Fibroblast of the aortic adventitia (primary cell): Measurements from ENCODE around the gene PARD3B. TPM values are rescaled to one million over a fixed set of nuclear protein-coding genes. Genes with fewer than 3 reads are reported as not detected.
A peak's percentile ranks its signal among the peaks of the same experiment; 100 is the strongest.

Experiments used
- DNase-seq: peaks from one replicate; pipeline ENCODE4 v3.0.0-alpha.2; 2010; ENCODE audit warnings: low read depth
- H3K4me3 ChIP-seq: 2 replicates; pipeline ENCODE4 v1.5.1; 2011; ENCODE audit warnings: low read depth, mild to moderate bottlenecking, control low read depth, low read length, moderate library complexity
- total RNA-seq: library from RNA; depleted of rRNA; stranded (reverse); fragments of >200 nt; gene quantifications from 2 replicates; pipeline ENCODE4 v1.2.3, GENCODE V29; 2012; ENCODE audit warnings: low replicate concordance
- TF ChIP-seq, protein P1 (sequence below): IDR thresholded peaks from 2 replicates; pipeline ENCODE4 v1.5.1; 2011; ENCODE audit warnings: mild to moderate bottlenecking, low read length, control low read depth, inconsistent platforms; ENCODE audit not compliant: insufficient read depth

Gene PARD3B
- total RNA-seq, 1 donor = 15.9 TPM

DNA sequence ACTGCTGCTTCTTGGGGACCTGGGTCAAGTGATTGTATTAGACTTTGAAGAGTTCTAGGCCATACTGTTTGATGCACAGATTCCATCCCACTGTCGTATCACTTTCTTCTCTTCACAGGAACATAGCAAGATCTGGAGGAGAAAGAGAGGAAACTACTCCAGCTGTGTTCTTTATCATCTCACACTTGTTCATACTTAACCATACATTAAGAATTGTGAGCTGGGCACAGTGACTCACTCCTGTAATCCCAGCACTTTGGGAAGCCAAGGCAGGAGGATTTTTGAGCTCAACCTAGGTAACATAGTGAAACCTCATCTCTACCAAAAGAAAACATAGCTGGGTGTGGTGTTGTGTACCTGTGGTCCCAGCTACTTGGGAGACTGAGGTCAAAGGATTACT is 111.7 kb downstream of the PARD3B start:
- DNase-seq = no peak
- no peak overlapping the region for H3K4me3 ChIP-seq
- TF ChIP-seq, protein P1, sequence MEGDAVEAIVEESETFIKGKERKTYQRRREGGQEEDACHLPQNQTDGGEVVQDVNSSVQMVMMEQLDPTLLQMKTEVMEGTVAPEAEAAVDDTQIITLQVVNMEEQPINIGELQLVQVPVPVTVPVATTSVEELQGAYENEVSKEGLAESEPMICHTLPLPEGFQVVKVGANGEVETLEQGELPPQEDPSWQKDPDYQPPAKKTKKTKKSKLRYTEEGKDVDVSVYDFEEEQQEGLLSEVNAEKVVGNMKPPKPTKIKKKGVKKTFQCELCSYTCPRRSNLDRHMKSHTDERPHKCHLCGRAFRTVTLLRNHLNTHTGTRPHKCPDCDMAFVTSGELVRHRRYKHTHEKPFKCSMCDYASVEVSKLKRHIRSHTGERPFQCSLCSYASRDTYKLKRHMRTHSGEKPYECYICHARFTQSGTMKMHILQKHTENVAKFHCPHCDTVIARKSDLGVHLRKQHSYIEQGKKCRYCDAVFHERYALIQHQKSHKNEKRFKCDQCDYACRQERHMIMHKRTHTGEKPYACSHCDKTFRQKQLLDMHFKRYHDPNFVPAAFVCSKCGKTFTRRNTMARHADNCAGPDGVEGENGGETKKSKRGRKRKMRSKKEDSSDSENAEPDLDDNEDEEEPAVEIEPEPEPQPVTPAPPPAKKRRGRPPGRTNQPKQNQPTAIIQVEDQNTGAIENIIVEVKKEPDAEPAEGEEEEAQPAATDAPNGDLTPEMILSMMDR = no peak

DNA sequence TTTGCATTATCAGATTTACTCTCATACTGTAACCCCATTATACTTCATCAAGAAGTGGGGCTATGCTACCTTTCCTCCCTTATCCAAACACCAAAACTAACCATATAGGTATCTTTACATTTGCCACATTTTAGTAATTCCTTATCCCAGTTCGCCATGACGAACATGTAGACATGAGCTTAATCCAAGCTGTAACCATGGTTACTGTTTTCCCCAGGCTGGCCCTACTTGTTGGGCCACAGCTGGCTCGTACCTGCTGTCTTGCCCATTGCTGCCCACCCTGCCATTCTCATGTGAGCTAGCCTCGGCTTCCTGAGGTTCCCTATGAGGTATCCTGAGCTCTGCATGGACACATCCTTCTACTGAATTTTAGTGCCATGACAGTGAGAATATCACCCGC is 117.7 kb downstream of the PARD3B start:
- TF ChIP-seq, protein P1 = no peak
- H3K4me3 ChIP-seq = no peak overlapping the region
- DNase-seq = no peak

DNA sequence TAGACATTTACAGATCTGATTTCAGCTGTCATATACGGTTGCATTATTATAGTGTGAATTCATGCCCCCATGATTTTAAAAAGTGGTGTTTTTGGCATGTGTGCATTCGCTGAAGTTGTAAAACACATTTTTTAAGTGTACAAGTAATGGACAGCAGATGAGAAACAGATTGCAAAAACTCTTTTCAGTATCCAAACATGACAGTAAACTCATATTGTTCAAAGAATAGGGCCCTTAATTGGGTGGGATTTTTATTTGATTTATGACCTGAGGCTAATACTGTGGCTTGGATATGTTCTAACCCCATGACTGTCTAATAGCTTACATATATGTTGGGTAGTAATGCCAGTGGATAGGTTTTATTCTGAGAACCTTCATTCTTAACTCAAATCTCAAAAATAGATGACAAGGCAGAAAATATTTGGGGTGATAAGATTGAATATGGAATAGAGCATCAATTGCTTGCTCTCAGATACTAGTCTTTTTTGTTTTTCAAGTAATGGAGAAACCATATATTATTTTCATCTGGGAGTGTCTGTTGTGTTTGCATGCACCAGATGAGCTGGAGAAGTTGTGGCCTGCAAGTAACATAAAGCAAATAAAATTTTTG is 118.6 kb downstream of the PARD3B start:
- H3K4me3 ChIP-seq = no peak overlapping the region
- DNase-seq = no peak
- TF ChIP-seq, protein P1 = no peak

DNA sequence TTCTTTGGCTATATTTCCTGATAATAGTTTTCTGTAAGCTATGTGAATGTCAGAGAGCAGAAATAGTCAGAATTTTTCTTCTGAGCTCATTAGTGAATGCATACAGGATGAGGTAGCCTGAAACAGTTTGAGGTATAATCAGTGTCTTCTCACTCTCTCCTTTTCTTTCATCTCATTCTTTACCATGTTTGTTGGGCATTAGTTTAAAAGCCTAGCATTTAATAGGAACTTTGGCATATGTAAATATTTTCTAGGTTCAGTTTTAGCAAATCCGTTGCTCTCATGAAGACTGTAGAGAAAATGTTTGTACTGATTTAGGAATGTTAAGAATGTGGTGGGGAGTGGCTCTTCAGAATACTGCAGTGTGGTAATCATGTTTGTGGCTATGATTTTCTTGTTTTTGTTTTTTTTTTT is 119.4 kb downstream of the PARD3B start:
- TF ChIP-seq, protein P1 = no peak
- peak; percentile 67 for DNase-seq
- H3K4me3 ChIP-seq = no peak overlapping the region

DNA sequence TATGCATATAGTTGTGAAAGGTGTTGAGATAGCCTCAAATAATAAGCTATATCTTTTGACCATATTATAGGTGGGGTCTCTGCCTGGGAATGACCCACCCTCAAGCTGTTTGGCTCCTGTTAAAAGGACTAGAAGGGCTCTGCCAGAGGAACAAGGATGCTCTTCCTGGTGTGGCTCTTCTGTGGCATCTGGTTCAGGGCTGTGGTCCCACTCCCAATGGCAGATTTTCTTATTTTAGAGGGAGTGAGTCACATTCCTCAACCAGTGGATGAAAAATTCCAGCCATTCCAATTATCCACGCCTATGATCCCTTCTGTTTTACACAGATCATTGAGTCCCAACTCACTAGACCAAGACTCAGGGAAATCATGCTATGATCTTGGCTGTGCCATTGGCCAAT is 119.9 kb downstream of the PARD3B start:
- no peak overlapping the region for H3K4me3 ChIP-seq
- TF ChIP-seq, protein P1 = no peak
- DNase-seq = peak; percentile 68

DNA sequence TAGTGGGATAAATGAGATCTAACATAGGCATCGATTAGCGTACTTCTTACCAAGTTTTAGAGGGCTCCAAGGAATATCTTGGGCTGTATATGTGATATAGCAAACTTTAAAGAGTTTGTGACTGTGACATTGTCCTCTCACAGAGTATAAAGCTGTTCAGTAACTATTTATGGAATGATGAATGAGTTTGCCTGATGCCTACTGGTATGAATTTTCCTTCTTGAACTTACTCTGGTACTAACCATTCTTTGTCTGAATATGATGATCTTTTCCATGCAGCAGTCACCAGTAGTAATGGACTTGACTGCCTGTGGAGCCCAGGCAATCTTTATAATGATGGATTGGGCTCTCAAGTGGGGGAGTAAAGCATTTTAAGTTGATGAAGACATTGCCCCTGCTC is 120.5 kb downstream of the PARD3B start:
- no peak for DNase-seq
- H3K4me3 ChIP-seq = no peak overlapping the region
- TF ChIP-seq, protein P1 = no peak

DNA sequence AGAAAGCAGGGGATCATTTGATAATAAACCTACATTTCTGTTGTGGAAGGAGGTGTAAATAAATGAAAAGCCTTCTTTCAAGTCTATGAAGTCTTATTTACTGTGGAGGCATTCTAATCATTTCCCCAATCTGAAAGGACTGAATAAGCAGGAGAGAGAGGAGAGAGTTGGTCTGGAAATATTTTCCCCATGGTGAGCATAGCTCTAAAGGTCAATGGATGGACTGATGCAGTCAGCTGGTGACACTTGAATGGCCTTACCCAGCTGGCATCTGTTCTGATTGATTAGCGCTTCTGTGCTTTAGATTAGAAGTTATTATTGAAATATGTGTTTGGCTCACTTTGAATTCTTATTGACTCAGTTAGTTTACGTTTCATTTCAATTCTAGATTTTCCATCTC is 122.7 kb downstream of the PARD3B start:
- no peak overlapping the region for H3K4me3 ChIP-seq
- TF ChIP-seq, protein P1 = no peak
- DNase-seq = no peak
